Panc1 (cell line): ENCODE results near the gene KRTAP5-6. TPM values are rescaled to one million over a fixed set of nuclear protein-coding genes. Genes with fewer than 3 reads are reported as not detected.

Experiments
- ATAC-seq: fragments of 200-7000 bp; cut with Tn5 transposase; 2 replicates; pipeline ENCODE4 v1.9.1; 2020; ENCODE audit warnings: mild to moderate bottlenecking, moderate library complexity
- BruUV-seq: library from RNA; stranded (reverse); fragments of 400-500 nt; replicated peaks from 2 replicates; lab custom pipeline; 2021; lab: Mats Ljungman, UMichigan
- CTCF ChIA-PET: fragments of 300-600 bp; sonication (Branson Sonifier 250); formaldehyde crosslinking; loops from one replicate; lab custom pipeline; 2022; ENCODE audit warnings: antibody characterized with exemption; lab: Charles Lee
- POLR2A ChIA-PET: fragments of 300-600 bp; sonication (Branson Sonifier 250); formaldehyde crosslinking; loops from one replicate; lab custom pipeline; 2022; ENCODE audit warnings: antibody characterized with exemption; lab: Charles Lee
- DNase-seq: peaks from one replicate; pipeline ENCODE4 v3.0.0-alpha.2; 2010; ENCODE audit warnings: low read depth, low spot score
- H3K27ac ChIP-seq: 2 replicates; pipeline ENCODE4 v1.5.1; 2011; ENCODE audit warnings: mild to moderate bottlenecking, low read length, inconsistent platforms
- H3K27me3 ChIP-seq: fragments of 200-500 bp; sonication (Bioruptor generic); 2 replicates; pipeline ENCODE4 v1.6.0; 2014; ENCODE audit warnings: low read length, inconsistent platforms; ENCODE audit not compliant: control insufficient read depth, insufficient read depth
- H3K36me3 ChIP-seq: fragments of 200-500 bp; sonication (Bioruptor generic); 2 replicates; pipeline ENCODE4 v1.5.1; 2014; ENCODE audit warnings: inconsistent platforms, mild to moderate bottlenecking, low read length, moderate library complexity; ENCODE audit not compliant: control insufficient read depth, insufficient read depth
- H3K4me1 ChIP-seq: 2 replicates; pipeline ENCODE4 v1.5.1; 2011; ENCODE audit warnings: inconsistent platforms, mild to moderate bottlenecking, low read length, moderate library complexity; ENCODE audit not compliant: control insufficient read depth, insufficient read depth
- H3K4me3 ChIP-seq, 2 experiments: 2 replicates each; pipeline ENCODE4 v1.5.1; 2011 to 2012; ENCODE audit warnings: low read depth in 2 of 2, low read length in 2 of 2, mild to moderate bottlenecking in 2 of 2, inconsistent platforms in 1 of 2, moderate library complexity in 1 of 2
- H3K9me3 ChIP-seq: fragments of 200-500 bp; sonication (Bioruptor generic); 2 replicates; pipeline ENCODE4 v1.5.1; 2014; ENCODE audit warnings: low read depth, mild to moderate bottlenecking, inconsistent platforms, low read length, moderate library complexity; ENCODE audit not compliant: control insufficient read depth, insufficient read depth
- POLR2AphosphoS5 ChIP-seq: IDR thresholded peaks from 2 replicates; pipeline ENCODE4 v1.6.1; 2012; ENCODE audit warnings: mild to moderate bottlenecking, low read depth, low read length, moderate library complexity
- SIN3A ChIP-seq: IDR thresholded peaks from 2 replicates; pipeline ENCODE4 v1.6.1; 2012; ENCODE audit warnings: low read depth, mild to moderate bottlenecking, low read length, moderate library complexity, borderline replicate concordance; ENCODE audit not compliant: insufficient read depth
- TCF7L2 ChIP-seq: IDR thresholded peaks from 2 replicates; pipeline ENCODE4 v1.6.1; 2011; ENCODE audit warnings: mild to moderate bottlenecking, low read depth, low read length, inconsistent platforms
- in situ Hi-C: cut with HindIII; loops from 2 replicates; pipeline ENCODE4 v1.10.0; 2016; ENCODE audit warnings: low sequenced_read_pairs, low pct_unique_long_range_greater_than_20kb
- intact Hi-C: fragments of 100-400 bp; cut with micrococcal nuclease; formaldehyde crosslinking; loops from one replicate; pipeline ENCODE4 v1.10.0; 2022; ENCODE audit not compliant: unreplicated experiment
- total RNA-seq: library from RNA; stranded (reverse); gene quantifications from one replicate; pipeline ENCODE4 v1.2.1, GENCODE V29; 2021; ENCODE audit not compliant: unreplicated experiment
- TF ChIP-seq, protein P1 (sequence below), 2 experiments: IDR thresholded peaks; 2 replicates each; pipeline ENCODE4 v1.6.1; 2011 to 2012; ENCODE audit warnings: low read depth in 2 of 2, control low read depth in 1 of 2, low read length in 1 of 2, mild to moderate bottlenecking in 1 of 2, moderate library complexity in 1 of 2; ENCODE audit not compliant: insufficient read depth in 1 of 2
- TF ChIP-seq, protein P2 (sequence below): fragments of 450-650 bp; IDR thresholded peaks from 2 replicates; pipeline ENCODE4 v1.5.1; 2017; ENCODE audit warnings: mild to moderate bottlenecking

KRTAP5-6 gene
- total RNA-seq, 1 experiment from 2014 or later, result not detected

DNA sequence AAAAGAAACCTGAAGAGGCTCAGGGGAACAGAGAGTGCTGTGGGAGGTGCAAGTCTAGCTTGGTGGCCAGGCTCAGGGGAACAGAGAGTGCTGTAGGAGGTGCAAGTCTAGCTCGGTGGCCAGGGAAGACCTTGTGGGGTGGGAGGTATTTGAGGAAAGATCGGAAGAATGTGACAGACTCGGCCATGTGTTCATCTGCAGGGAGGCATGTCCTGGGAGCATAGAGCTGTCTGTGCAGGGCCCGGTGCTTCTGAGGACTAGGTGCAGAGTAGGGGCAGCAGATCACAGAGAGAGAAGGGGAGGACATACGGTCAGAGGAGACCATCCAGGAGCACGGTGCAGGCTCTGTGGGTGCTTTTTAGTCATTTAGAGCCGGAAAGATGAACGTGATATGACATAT lies 42.6 kb downstream of the KRTAP5-6 start:
- H3K4me1 ChIP-seq, result no peaks in the 10 kb centered on the region
- intact Hi-C loops (no loop called here), in situ Hi-C loops (no loop called here)
- no peak overlapping the region for H3K27ac ChIP-seq
- POLR2A ChIA-PET, result no interaction called here
- H3K27me3 ChIP-seq, result no peaks in the 10 kb centered on the region; the same call in 1 of the 2 replicates
- no peak overlapping the region for H3K4me3 ChIP-seq
- CTCF ChIA-PET, result no interaction called here
- H3K9me3 ChIP-seq, result peaks cover 13% of the 10 kb centered on the region; the same call in 1 of the 2 replicates
- no peak for DNase-seq
- peak; percentile 15; the same call in 1 of the 2 replicates for ATAC-seq
- no peaks in the 10 kb centered on the region for H3K36me3 ChIP-seq
- TF ChIP-seq, protein P1, sequence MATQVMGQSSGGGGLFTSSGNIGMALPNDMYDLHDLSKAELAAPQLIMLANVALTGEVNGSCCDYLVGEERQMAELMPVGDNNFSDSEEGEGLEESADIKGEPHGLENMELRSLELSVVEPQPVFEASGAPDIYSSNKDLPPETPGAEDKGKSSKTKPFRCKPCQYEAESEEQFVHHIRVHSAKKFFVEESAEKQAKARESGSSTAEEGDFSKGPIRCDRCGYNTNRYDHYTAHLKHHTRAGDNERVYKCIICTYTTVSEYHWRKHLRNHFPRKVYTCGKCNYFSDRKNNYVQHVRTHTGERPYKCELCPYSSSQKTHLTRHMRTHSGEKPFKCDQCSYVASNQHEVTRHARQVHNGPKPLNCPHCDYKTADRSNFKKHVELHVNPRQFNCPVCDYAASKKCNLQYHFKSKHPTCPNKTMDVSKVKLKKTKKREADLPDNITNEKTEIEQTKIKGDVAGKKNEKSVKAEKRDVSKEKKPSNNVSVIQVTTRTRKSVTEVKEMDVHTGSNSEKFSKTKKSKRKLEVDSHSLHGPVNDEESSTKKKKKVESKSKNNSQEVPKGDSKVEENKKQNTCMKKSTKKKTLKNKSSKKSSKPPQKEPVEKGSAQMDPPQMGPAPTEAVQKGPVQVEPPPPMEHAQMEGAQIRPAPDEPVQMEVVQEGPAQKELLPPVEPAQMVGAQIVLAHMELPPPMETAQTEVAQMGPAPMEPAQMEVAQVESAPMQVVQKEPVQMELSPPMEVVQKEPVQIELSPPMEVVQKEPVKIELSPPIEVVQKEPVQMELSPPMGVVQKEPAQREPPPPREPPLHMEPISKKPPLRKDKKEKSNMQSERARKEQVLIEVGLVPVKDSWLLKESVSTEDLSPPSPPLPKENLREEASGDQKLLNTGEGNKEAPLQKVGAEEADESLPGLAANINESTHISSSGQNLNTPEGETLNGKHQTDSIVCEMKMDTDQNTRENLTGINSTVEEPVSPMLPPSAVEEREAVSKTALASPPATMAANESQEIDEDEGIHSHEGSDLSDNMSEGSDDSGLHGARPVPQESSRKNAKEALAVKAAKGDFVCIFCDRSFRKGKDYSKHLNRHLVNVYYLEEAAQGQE (IDR thresholded peaks at IDR 0.05; ENCODE audit: insufficient read depth in 1 of 2, low read depth in 2 of 2, low read length in 1 of 2), result no peak
- no peak for TF ChIP-seq POLR2AphosphoS5
- no peak for TF ChIP-seq TCF7L2
- TF ChIP-seq, protein P2, sequence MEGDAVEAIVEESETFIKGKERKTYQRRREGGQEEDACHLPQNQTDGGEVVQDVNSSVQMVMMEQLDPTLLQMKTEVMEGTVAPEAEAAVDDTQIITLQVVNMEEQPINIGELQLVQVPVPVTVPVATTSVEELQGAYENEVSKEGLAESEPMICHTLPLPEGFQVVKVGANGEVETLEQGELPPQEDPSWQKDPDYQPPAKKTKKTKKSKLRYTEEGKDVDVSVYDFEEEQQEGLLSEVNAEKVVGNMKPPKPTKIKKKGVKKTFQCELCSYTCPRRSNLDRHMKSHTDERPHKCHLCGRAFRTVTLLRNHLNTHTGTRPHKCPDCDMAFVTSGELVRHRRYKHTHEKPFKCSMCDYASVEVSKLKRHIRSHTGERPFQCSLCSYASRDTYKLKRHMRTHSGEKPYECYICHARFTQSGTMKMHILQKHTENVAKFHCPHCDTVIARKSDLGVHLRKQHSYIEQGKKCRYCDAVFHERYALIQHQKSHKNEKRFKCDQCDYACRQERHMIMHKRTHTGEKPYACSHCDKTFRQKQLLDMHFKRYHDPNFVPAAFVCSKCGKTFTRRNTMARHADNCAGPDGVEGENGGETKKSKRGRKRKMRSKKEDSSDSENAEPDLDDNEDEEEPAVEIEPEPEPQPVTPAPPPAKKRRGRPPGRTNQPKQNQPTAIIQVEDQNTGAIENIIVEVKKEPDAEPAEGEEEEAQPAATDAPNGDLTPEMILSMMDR, result no peak
- no peak for TF ChIP-seq SIN3A
- BruUV-seq, result no TSS peak

DNA sequence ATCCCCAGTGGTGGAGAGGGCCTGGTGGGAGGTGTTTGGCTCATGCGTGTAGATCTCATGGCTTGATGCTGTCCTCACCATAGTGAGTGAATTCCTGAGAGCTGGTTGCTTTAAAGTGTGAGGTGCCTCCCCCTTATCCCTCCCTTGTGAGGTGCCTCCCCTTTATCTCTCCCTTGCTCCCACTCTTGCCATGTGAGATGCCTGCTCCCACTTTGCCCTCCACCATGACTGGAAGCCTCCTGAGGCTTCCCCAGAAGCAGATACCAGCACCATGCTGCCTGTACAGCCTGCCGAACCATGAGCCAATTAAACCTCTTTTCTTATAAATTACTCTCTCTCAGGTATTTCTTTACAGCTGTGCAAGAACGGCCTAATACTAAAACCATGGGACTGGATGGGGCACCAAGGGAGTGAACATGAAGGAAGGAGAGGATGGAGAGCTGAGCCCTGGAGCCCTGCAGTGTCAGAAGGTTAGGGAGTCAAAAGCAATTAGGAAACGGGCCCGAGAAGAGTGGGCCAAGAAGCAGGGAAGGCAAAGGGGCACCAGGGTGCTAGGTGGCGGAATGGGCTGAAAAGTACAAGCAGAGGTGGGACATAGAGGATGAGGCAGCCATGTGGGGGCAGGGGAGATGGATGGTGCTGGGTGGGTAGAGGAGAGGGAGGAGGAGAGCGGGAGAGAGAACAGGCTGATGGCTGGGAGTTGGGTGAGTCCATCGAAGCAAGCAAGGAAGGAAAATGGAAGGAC lies 44.0 kb downstream of the KRTAP5-6 start:
- Histone ChIP-seq H3K4me1 (no peaks in the 10 kb centered on the region), H3K27me3 (no peaks in the 10 kb centered on the region; the same call in 1 of the 2 replicates), H3K9me3 (peaks cover 13% of the 10 kb centered on the region; the same call in 1 of the 2 replicates), H3K4me3 (no peak overlapping the region), H3K27ac (no peak overlapping the region), H3K36me3 (no peaks in the 10 kb centered on the region)
- ATAC-seq, result no peak
- intact Hi-C loops (no loop called here), in situ Hi-C loops (no loop called here)
- ChIA-PET CTCF (interaction anchor here (0.5 kb wide), 1 partner anchor 91 kb away, joined by 4 read pairs; no protein-coding TSS in a partner anchor), POLR2A (no interaction called here)
- BruUV-seq, result no TSS peak
- TF ChIP-seq, protein P2, result no peak
- TF ChIP-seq POLR2AphosphoS5 (no peak; the same call in 1 of the 2 replicates), SIN3A (no peak), TCF7L2 (no peak)
- TF ChIP-seq, protein P1 (IDR thresholded peaks at IDR 0.05; ENCODE audit: insufficient read depth in 1 of 2, low read depth in 2 of 2, low read length in 1 of 2), result no peak
- DNase-seq, result no peak
